Measurements from ENCODE around the gene MYRFL. TPM values are rescaled to one million over a fixed set of nuclear protein-coding genes. Genes with fewer than 3 reads are reported as not detected.

Gene MYRFL
- total and polyA plus RNA-seq, 9 donors = 0.24 to 0.38 TPM; not detected in 7

- Histone ChIP-seq H3K4me3 (no peak overlapping the region), H3K27me3 (no peaks in the 10 kb centered on the region), H3K9me3 (no peaks in the 10 kb centered on the region), H3K36me3 (no peaks in the 10 kb centered on the region), H3K4me1 (ENCODE audit: insufficient read depth) (no peaks in the 10 kb centered on the region), H3K27ac (no peak overlapping the region)
- TF ChIP-seq CTCF (IDR thresholded peaks at IDR 0.05) (no peak), POLR2A (IDR thresholded peaks at IDR 0.05) (no peak), EP300 (IDR thresholded peaks at IDR 0.05) (no peak)
- no peak for DNase-seq
- 46 to 56% (median 54%) methylated on average over 3 of the region's 3 CpGs for WGBS, 3 donors
- intact Hi-C loops (cut with DNase I) = no loop called here
Measured at GRCh38 chr12:69919495-69919894, 94.5 kb downstream of the MYRFL start.

GRCh38 chr12:69921831-69922230, 96.8 kb downstream of the MYRFL start:
- Histone ChIP-seq H3K27me3 (no peaks in the 10 kb centered on the region), H3K4me1 (ENCODE audit: insufficient read depth) (no peaks in the 10 kb centered on the region), H3K27ac (no peak overlapping the region), H3K36me3 (no peaks in the 10 kb centered on the region), H3K4me3 (no peak overlapping the region), H3K9me3 (no peaks in the 10 kb centered on the region)
- WGBS, 3 donors = 60 to 64% (median 64%) methylated on average over 4 of the region's 4 CpGs
- DNase-seq = no peak
- TF ChIP-seq POLR2A (IDR thresholded peaks at IDR 0.05) (no peak), CTCF (IDR thresholded peaks at IDR 0.05) (no peak), EP300 (IDR thresholded peaks at IDR 0.05) (no peak)
- intact Hi-C loops (cut with DNase I) = no loop called here

DNA sequence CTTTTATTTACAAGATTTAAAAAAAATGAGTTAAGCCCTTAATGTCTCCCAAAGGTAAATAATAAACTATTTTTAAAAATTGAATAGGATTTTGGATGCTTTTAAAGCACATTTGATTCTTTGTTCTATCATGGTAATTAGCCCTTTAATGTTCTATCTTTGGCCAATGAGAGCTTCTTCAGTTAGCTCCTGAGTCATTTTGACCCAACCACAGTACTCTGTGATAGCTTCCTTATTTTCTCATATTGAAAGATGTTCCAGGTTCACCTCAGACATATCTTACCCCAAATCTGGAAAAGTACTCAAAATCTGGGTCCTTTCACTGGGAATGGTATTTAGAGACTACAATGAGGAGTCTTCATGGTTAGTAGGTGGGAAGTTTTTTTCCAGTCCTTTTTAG, 98.0 kb downstream of the MYRFL start:
- Histone ChIP-seq H3K4me3 (no peak overlapping the region), H3K27me3 (no peaks in the 10 kb centered on the region), H3K4me1 (ENCODE audit: insufficient read depth) (no peaks in the 10 kb centered on the region), H3K9me3 (no peaks in the 10 kb centered on the region), H3K27ac (no peak overlapping the region), H3K36me3 (no peaks in the 10 kb centered on the region)
- no peak for DNase-seq
- TF ChIP-seq CTCF (IDR thresholded peaks at IDR 0.05) (no peak), POLR2A (IDR thresholded peaks at IDR 0.05) (no peak), EP300 (IDR thresholded peaks at IDR 0.05) (no peak)
- intact Hi-C loops (cut with DNase I) = no loop called here

GRCh38 chr12:69925291-69925690, 100.3 kb downstream of the MYRFL start:
- Histone ChIP-seq H3K27ac (no peak overlapping the region), H3K4me1 (ENCODE audit: insufficient read depth) (no peaks in the 10 kb centered on the region), H3K4me3 (no peak overlapping the region), H3K36me3 (no peaks in the 10 kb centered on the region), H3K27me3 (no peaks in the 10 kb centered on the region), H3K9me3 (no peaks in the 10 kb centered on the region)
- DNase-seq = no peak
- intact Hi-C loops (cut with DNase I) = no loop called here
- no peak for TF ChIP-seq POLR2A (IDR thresholded peaks at IDR 0.05)
- TF ChIP-seq EP300 (IDR thresholded peaks at IDR 0.05) = no peak
- TF ChIP-seq CTCF (IDR thresholded peaks at IDR 0.05) = no peak
- 64 to 73% (median 64%) methylated on average over 2 of the region's 2 CpGs for WGBS, 3 donors

DNA sequence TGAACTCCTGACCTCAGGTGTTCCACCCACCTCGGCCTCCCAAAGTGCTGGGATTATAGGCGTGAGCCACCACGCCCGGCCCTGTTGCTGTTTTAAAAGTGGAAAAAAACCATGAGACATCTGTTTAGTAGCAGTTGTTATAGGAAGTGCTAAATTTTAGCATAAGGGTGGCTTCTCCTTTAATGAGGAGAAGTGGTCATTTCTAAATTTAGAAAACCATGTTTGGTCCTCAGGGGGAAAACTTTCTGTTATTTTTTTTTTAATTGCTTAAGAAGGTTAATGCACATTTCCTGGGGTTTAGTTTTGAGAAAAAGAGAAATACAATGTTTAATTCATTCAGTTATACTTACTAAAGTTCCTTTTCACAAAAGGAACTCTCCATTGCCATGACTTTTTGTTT, 102.1 kb downstream of the MYRFL start:
- no peak for DNase-seq
- Histone ChIP-seq H3K4me3 (no peak overlapping the region), H3K27me3 (no peaks in the 10 kb centered on the region), H3K9me3 (no peaks in the 10 kb centered on the region), H3K36me3 (no peaks in the 10 kb centered on the region), H3K27ac (no peak overlapping the region), H3K4me1 (ENCODE audit: insufficient read depth) (no peaks in the 10 kb centered on the region)
- 85 to 92% (median 87%) methylated on average over 4 of the region's 4 CpGs for WGBS, 3 donors
- no peak for TF ChIP-seq CTCF (IDR thresholded peaks at IDR 0.05)
- no peak for TF ChIP-seq POLR2A (IDR thresholded peaks at IDR 0.05)
- TF ChIP-seq EP300 (IDR thresholded peaks at IDR 0.05) = no peak
- intact Hi-C loops (cut with DNase I) = no loop called here
